ENCODE data around the gene ARHGAP44.

The ARHGAP44 gene

DNA sequence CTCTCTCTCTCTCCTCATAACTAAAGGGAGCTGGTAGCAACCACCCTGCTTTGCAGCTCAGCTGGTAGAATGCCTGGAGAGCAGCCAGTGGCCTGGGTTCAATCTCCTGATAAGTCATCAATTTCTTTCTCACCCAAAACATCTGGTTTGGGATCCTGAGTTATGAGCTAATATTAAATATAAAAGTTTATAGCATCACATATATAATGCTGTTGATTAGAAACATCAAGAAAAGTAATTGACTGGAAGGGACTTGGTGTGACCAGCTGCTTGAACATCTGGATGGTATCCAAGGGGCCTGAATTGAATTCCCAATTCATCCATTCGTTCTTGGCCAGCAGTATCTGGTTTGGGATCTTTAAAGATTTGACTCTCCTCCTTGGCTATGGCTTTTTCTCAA lies 240.8 kb downstream of the ARHGAP44 start:
- TF ChIP-seq POLR2A (IDR thresholded peaks at IDR 0.05; ENCODE audit: extremely low read depth, insufficient read length) (no peak), CTCF (IDR thresholded peaks at IDR 0.05; ENCODE audit: low read depth, low read length) (no peak)
- TF ChIP-seq, protein P1, sequence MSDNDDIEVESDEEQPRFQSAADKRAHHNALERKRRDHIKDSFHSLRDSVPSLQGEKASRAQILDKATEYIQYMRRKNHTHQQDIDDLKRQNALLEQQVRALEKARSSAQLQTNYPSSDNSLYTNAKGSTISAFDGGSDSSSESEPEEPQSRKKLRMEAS (IDR thresholded peaks at IDR 0.05; ENCODE audit: low read depth, low read length), result no peak
- DNase-seq (ENCODE audit: low read depth), result no peak
- no peak overlapping the region for H3K4me3 ChIP-seq (ENCODE audit: low read depth, low read length)

GRCh38 chr17:13030459-13031300 lies 241.4 kb downstream of the ARHGAP44 start:
- DNase-seq (ENCODE audit: low read depth), result peak; percentile 66

GRCh38 chr17:13031718-13032350 lies 242.5 kb downstream of the ARHGAP44 start:
- DNase-seq (ENCODE audit: low read depth), result peak; percentile 69
- TF ChIP-seq MYC (IDR thresholded peaks at IDR 0.05; ENCODE audit: low read depth, low read length) (no peak), CTCF (IDR thresholded peaks at IDR 0.05; ENCODE audit: low read depth, low read length) (peak; percentile 94)
- TF ChIP-seq, protein P1 (IDR thresholded peaks at IDR 0.05; ENCODE audit: low read depth, low read length), result no peak
- no peak overlapping the region for H3K4me3 ChIP-seq (ENCODE audit: low read depth, low read length)

More at GRCh38 chr17:13030459-13031300, 241.4 kb downstream of the ARHGAP44 start:
- no peak overlapping the region for H3K4me3 ChIP-seq (ENCODE audit: low read depth, low read length)
- TF ChIP-seq CTCF (IDR thresholded peaks at IDR 0.05; ENCODE audit: low read depth, low read length) (peak; percentile 73), POLR2A (IDR thresholded peaks at IDR 0.05; ENCODE audit: extremely low read depth, insufficient read length) (no peak), MYC (IDR thresholded peaks at IDR 0.05; ENCODE audit: low read depth, low read length) (no peak)
- TF ChIP-seq, protein P1 (IDR thresholded peaks at IDR 0.05; ENCODE audit: low read depth, low read length), result 0 out of 2 replicates have a peak, but pooled peaks have one; percentile 12

DNA sequence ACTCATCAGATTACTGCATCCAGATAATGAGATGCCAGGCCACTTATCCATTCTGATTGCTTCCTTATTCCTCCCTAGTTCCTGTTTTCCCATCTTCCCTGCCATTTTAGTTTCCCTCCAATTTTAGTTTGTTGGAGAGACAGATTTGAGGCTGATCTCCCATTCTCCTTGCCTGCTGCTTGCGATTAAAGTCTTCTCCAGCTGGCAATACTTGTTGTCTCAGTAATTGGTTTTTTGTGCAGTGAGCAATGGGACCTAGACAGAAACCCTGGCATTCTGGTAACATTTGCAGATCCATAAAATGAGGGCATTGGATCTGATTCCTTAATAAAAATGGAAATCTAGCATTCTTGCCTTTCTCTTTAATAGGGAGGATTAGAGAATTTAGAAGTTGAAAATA lies 246.1 kb downstream of the ARHGAP44 start:
- TF ChIP-seq MYC (IDR thresholded peaks at IDR 0.05; ENCODE audit: low read depth, low read length) (no peak), CTCF (IDR thresholded peaks at IDR 0.05; ENCODE audit: low read depth, low read length) (no peak), POLR2A (IDR thresholded peaks at IDR 0.05; ENCODE audit: extremely low read depth, insufficient read length) (no peak)
- TF ChIP-seq, protein P1 (IDR thresholded peaks at IDR 0.05; ENCODE audit: low read depth, low read length), result no peak
- DNase-seq (ENCODE audit: low read depth), result no peak

DNA sequence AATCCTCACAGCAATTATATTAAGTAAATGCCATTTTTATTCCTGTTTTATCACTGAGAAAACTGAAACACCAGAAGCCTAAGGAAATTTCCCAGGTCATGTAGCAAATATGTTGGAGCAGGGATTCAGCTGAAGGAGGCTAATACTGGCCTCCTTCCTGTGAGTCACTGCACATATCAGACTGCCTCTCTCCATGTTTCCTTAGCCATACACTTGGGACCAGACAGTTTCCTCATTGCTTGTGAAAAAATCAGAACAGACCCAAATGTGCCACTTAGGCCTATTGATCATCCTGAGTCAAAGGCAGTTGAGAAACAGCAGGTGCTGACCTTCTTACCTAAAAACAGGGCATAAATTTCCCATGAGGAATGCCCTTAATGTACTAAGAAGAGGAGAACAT lies 247.5 kb downstream of the ARHGAP44 start:
- H3K4me3 ChIP-seq (ENCODE audit: low read depth, low read length), result no peak overlapping the region
- no peak for DNase-seq (ENCODE audit: low read depth)
- TF ChIP-seq, protein P1 (IDR thresholded peaks at IDR 0.05; ENCODE audit: low read depth, low read length), result no peak
- no peak for TF ChIP-seq CTCF (IDR thresholded peaks at IDR 0.05; ENCODE audit: low read depth, low read length)
- no peak for TF ChIP-seq POLR2A (IDR thresholded peaks at IDR 0.05; ENCODE audit: extremely low read depth, insufficient read length)
- TF ChIP-seq MYC (IDR thresholded peaks at IDR 0.05; ENCODE audit: low read depth, low read length), result no peak

More for the DNA sequence above, 246.1 kb downstream of the ARHGAP44 start:
- no peak overlapping the region for H3K4me3 ChIP-seq (ENCODE audit: low read depth, low read length)

Measured in NB4 (cell line).